MCF 10A (cell line): ENCODE results near the gene RADX. TPM values are rescaled to one million over a fixed set of nuclear protein-coding genes. Genes with fewer than 3 reads are reported as not detected.

Experiments used
- BruUV-seq: library from RNA; stranded (reverse); fragments of 400-500 nt; replicated peaks from 2 replicates; lab custom pipeline; 2021; lab: Mats Ljungman, UMichigan
- CTCF ChIA-PET: fragments of 300-600 bp; sonication (Branson Sonifier 250); formaldehyde crosslinking; extraction: SDS; loops from one replicate; lab custom pipeline; 2021; ENCODE audit warnings: antibody characterized with exemption, inconsistent platforms; lab: Yijun Ruan, JAX
- POLR2A ChIA-PET: fragments of 300-600, 350-650 bp; sonication (Branson Sonifier 250); formaldehyde crosslinking; extraction: SDS; loops from one replicate; lab custom pipeline; 2020; ENCODE audit warnings: antibody characterized with exemption, inconsistent platforms; lab: Yijun Ruan, JAX
- DNase-seq: peaks from one replicate; pipeline ENCODE4 v3.0.0-alpha.2; 2018; ENCODE audit not compliant: unreplicated experiment
- H3K27ac Mint-ChIP-seq: one replicate; pipeline ENCODE4 v1.8.0; 2022; ENCODE audit warnings: mild to moderate bottlenecking, low read depth, mixed read lengths; ENCODE audit not compliant: unreplicated experiment
- H3K27me3 Mint-ChIP-seq: one replicate; pipeline ENCODE4 v1.8.0; 2022; ENCODE audit warnings: mixed read lengths; ENCODE audit not compliant: insufficient read depth, unreplicated experiment
- H3K36me3 Mint-ChIP-seq: one replicate; pipeline ENCODE4 v1.8.0; 2022; ENCODE audit warnings: mild to moderate bottlenecking, moderate library complexity, mixed read lengths; ENCODE audit not compliant: insufficient read depth, unreplicated experiment
- H3K4me1 Mint-ChIP-seq: one replicate; pipeline ENCODE4 v1.8.0; 2022; ENCODE audit warnings: mixed read lengths; ENCODE audit not compliant: insufficient read depth, unreplicated experiment
- H3K4me3 Mint-ChIP-seq: one replicate; pipeline ENCODE4 v1.8.0; 2022; ENCODE audit warnings: mild to moderate bottlenecking, moderate library complexity, mixed read lengths; ENCODE audit not compliant: unreplicated experiment
- H3K9me3 Mint-ChIP-seq: one replicate; pipeline ENCODE4 v1.8.0; 2022; ENCODE audit warnings: mixed read lengths; ENCODE audit not compliant: unreplicated experiment
- intact Hi-C: fragments of 100-400 bp; cut with micrococcal nuclease; formaldehyde crosslinking; loops from 2 replicates; pipeline ENCODE4 v1.14.1; 2022
- microRNA-seq: library from miRNA; unstranded; fragments of <30 nt; microRNA quantifications from one replicate; pipeline ENCODE4 v1.2.0, GENCODE V29; 2022
- total RNA-seq: library from RNA; stranded (reverse); gene quantifications from 2 replicates; pipeline ENCODE4 v1.2.3, GENCODE V29; 2022
- TF ChIP-seq, protein P1 (sequence below): fragments of 200-600 bp; IDR thresholded peaks from one replicate; pipeline ENCODE4 v1.8.0; 2022; ENCODE audit warnings: antibody characterized with exemption, mild to moderate bottlenecking; ENCODE audit not compliant: unreplicated experiment

Gene RADX
- total RNA-seq, 1 experiment from 2014 or later: 2.2 TPM

DNA sequence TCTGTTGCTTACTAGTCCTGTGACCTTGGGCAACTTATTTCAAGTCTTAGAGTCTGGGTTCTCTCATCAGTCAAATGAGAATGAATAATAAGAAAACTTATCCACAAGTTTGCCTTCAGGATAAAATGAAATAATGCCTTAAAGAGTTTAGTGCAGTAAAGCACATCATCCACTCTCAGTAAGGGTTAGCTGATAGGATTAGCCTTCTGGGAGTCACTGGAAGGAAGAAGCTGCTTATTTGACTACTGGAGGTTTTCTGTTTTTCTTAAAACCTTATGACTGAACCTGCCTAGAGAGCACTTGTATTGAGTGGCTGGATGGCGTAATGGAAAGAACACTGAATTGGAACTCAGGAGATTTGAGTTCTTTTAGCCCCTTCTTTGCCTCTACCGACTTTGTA is 116.6 kb downstream of the RADX start:
- H3K4me1 Mint-ChIP-seq: no peaks in the 10 kb centered on the region
- H3K9me3 Mint-ChIP-seq: no peaks in the 10 kb centered on the region
- H3K27ac Mint-ChIP-seq: no peak overlapping the region
- ChIA-PET POLR2A (no interaction called here), CTCF (interaction anchor here (0.6 kb wide), 1 partner anchor 248 kb away, joined by 3 read pairs; no protein-coding TSS in a partner anchor)
- intact Hi-C loops: no loop called here
- no peak for DNase-seq
- no peak overlapping the region for H3K4me3 Mint-ChIP-seq
- BruUV-seq: no TSS peak
- peaks cover 35% of the 10 kb centered on the region for H3K27me3 Mint-ChIP-seq
- TF ChIP-seq, protein P1, sequence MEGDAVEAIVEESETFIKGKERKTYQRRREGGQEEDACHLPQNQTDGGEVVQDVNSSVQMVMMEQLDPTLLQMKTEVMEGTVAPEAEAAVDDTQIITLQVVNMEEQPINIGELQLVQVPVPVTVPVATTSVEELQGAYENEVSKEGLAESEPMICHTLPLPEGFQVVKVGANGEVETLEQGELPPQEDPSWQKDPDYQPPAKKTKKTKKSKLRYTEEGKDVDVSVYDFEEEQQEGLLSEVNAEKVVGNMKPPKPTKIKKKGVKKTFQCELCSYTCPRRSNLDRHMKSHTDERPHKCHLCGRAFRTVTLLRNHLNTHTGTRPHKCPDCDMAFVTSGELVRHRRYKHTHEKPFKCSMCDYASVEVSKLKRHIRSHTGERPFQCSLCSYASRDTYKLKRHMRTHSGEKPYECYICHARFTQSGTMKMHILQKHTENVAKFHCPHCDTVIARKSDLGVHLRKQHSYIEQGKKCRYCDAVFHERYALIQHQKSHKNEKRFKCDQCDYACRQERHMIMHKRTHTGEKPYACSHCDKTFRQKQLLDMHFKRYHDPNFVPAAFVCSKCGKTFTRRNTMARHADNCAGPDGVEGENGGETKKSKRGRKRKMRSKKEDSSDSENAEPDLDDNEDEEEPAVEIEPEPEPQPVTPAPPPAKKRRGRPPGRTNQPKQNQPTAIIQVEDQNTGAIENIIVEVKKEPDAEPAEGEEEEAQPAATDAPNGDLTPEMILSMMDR: no peak
- H3K36me3 Mint-ChIP-seq: no peaks in the 10 kb centered on the region

Small RNAs within 50 kb of the gene (microRNA-seq; reads per million reads assigned to microRNA genes)
- not detected for gene MIR548AN

Other genes with a start within 250 kb of the RADX start
- gene RNF128, start 114.7 kb downstream of the RADX start, total RNA-seq: 0.09 and 0.17 TPM in 2 replicates
- gene TBC1D8B, start 190.7 kb downstream of the RADX start, total RNA-seq: 3.3 and 4.7 TPM in 2 replicates